Activated CD4-positive, alpha-beta memory T cell treated with anti-CD3 and anti-CD28 coated beads, Interleukin-2, amount 10 ng/mL, durations not matched to agents 7 days and 5 days (primary cell): ENCODE results near the gene SERPINB12. TPM values are rescaled to one million over a fixed set of nuclear protein-coding genes. Genes with fewer than 3 reads are reported as not detected.

ENCODE experiments used
- CTCF ChIA-PET: fragments of 350-600 bp; sonication (Branson Sonifier 250); formaldehyde crosslinking; loops from one replicate; lab custom pipeline; 2021; ENCODE audit warnings: antibody characterized with exemption, inconsistent platforms; lab: Charles Lee
- POLR2A ChIA-PET: fragments of 350-600 bp; sonication (Branson Sonifier 250); formaldehyde crosslinking; loops from one replicate; lab custom pipeline; 2021; ENCODE audit warnings: antibody characterized with exemption; lab: Charles Lee
- DNase-seq: peaks from one replicate; pipeline ENCODE4 v3.0.0-alpha.2; 2020
- H3K27ac Mint-ChIP-seq: one replicate; pipeline ENCODE4 v1.8.0; 2021; ENCODE audit warnings: mild to moderate bottlenecking, mixed read lengths
- H3K27me3 Mint-ChIP-seq: one replicate; pipeline ENCODE4 v1.8.0; 2021; ENCODE audit warnings: mixed read lengths
- H3K36me3 Mint-ChIP-seq: one replicate; pipeline ENCODE4 v1.8.0; 2021; ENCODE audit warnings: low read depth, mixed read lengths
- H3K4me1 Mint-ChIP-seq: one replicate; pipeline ENCODE4 v1.8.0; 2021; ENCODE audit warnings: mixed read lengths
- H3K4me3 Mint-ChIP-seq: one replicate; pipeline ENCODE4 v1.8.0; 2021; ENCODE audit warnings: mild to moderate bottlenecking, mixed read lengths
- H3K9me3 Mint-ChIP-seq: one replicate; pipeline ENCODE4 v1.8.0; 2021; ENCODE audit warnings: mixed read lengths
- total RNA-seq, 2 experiments: library from RNA; stranded (reverse); gene quantifications; one replicate each; pipeline ENCODE4 v1.2.3, GENCODE V29; 2021

SERPINB12 gene
- total RNA-seq, 2 experiments from 2014 or later: not detected

DNA sequence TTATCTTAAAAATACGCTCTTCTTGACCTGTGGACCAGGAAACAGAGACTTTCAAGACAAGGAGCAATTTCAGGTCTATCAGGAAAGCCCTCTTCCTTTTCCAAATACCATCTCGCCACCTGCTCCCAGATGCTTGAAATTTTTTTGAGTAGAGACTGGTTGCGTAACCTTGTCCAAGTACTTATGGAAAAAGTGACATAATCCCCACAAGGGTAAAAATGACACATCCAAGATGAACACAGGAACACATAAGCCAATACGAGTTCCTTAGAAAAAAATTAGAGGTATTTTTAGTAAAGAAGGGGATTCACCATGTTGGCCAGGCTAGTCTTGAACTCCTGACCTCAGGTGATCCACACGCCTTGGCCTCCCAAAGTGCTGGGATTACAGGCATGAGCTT lies 46.7 kb downstream of the SERPINB12 start:
- Mint-ChIP-seq H3K4me1 (no peaks in the 10 kb centered on the region), H3K9me3 (no peaks in the 10 kb centered on the region), H3K27ac (no peak overlapping the region), H3K36me3 (no peaks in the 10 kb centered on the region), H3K27me3 (peaks cover 3% of the 10 kb centered on the region), H3K4me3 (no peak overlapping the region)
- no peak for DNase-seq
- CTCF ChIA-PET: no interaction called here
- POLR2A ChIA-PET: no interaction called here

DNA sequence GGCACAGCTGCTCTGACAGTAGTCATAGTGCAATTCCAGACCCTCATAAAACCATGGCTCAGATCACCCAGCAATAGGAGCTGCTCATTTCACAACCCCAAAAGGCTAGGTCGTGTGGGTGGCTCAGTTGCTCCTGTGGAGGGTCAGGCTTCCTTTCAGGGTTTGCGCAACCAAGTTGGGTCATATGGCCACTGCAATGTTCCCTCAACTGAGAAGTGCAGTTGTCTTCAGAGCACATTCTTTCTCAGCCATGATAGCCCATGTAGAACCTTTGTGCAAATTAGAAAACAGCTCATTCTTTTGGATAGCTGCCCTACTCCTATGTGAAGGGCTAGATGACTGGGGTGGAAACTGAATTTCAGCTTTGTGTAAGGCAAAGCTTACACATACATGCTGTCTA lies 48.2 kb downstream of the SERPINB12 start:
- ChIA-PET CTCF (interaction anchor here (1.0 kb wide), 1 partner anchor 12 kb away, joined by 4 read pairs; no protein-coding TSS in a partner anchor), POLR2A (no interaction called here)
- Mint-ChIP-seq H3K27me3 (peaks cover 3% of the 10 kb centered on the region), H3K9me3 (no peaks in the 10 kb centered on the region), H3K4me3 (no peak overlapping the region), H3K36me3 (no peaks in the 10 kb centered on the region), H3K27ac (no peak overlapping the region), H3K4me1 (no peaks in the 10 kb centered on the region)
- no peak for DNase-seq

DNA sequence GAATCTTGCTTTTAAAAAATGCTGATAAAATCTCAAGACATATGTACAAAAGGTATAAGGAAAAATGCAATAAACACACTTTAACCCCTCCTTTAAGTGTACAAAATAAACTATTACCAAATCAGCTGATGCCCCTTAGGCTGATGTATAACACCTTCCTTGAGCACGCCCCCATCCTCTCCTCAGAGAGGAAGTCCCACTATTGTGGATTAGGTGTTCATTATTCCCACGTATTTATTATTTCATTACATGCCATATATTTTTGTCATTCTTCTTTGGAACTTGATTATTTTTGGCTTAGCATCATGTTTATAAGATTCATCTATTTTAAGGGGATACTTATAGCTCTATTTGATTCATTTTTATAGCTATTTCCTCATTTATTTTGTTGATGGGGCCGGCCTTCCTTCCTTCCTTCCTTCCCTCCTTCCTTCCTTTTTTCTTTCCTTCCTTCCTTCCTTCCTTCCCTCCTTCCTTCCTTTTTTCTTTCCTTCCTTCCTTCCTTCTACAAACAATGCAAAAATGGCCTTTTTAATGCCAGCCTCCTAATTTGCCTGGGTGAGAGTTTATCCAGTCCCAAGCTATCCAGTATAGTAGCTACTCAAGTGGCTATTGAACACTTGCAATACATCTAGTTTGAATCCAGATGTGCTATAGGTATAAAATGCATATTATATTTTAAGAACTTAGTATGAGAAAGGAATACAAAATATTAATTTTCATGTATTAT lies 49.0 kb downstream of the SERPINB12 start:
- peaks cover 3% of the 10 kb centered on the region for H3K27me3 Mint-ChIP-seq
- no peak overlapping the region for H3K4me3 Mint-ChIP-seq
- H3K27ac Mint-ChIP-seq: no peak overlapping the region
- no peaks in the 10 kb centered on the region for H3K36me3 Mint-ChIP-seq
- CTCF ChIA-PET: interaction anchor here (1.0 kb wide), 1 partner anchor 13 kb away, joined by 4 read pairs; no protein-coding TSS in a partner anchor
- no peaks in the 10 kb centered on the region for H3K4me1 Mint-ChIP-seq
- POLR2A ChIA-PET: no interaction called here
- DNase-seq: no peak
- H3K9me3 Mint-ChIP-seq: no peaks in the 10 kb centered on the region

DNA sequence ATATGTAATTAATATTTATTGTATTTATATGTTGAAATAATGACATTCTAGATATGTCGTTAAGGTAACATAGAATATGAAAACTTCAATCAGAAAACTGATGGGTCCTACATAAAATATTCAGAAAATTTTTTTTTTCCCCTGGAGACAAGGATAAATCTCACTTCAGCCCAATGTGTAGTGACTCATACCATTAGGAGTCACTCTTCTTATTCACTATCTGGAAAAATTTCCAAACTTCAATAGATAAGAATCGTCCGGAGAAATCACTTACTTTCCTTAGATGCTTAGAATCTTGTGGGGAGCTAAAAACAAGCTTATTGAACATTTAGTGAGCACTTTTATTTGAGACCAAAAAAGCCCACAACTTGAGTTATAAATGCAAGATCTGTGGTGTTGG lies 49.6 kb downstream of the SERPINB12 start:
- ChIA-PET POLR2A (no interaction called here), CTCF (interaction anchor here (0.6 kb wide), 1 partner anchor 21 kb away, joined by 4 read pairs; no protein-coding TSS in a partner anchor)
- DNase-seq: no peak
- Mint-ChIP-seq H3K27ac (no peak overlapping the region), H3K9me3 (no peaks in the 10 kb centered on the region), H3K27me3 (peaks cover 3% of the 10 kb centered on the region), H3K4me3 (no peak overlapping the region), H3K36me3 (no peaks in the 10 kb centered on the region), H3K4me1 (no peaks in the 10 kb centered on the region)

DNA sequence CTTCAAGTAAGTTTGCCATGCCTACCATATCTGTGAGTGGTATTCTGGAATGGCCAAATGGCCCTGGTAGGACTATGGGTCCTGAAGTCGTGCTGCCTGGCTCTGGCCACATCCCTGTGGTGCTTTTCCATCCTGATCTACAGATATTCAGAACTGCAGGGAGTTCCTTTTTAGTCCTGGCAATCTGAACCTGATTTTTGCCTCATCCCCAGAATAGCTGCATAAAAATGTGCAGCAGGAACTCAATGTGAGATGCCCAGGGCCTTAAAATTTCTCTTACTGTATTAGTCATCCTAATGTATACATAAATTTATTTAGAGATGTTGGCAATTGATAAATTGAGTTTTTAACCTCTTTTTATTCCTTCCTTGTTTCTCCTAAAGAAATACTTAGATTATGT lies 50.3 kb downstream of the SERPINB12 start:
- no peak for DNase-seq
- Mint-ChIP-seq H3K4me1 (no peaks in the 10 kb centered on the region), H3K36me3 (no peaks in the 10 kb centered on the region), H3K4me3 (no peak overlapping the region), H3K27ac (no peak overlapping the region), H3K9me3 (no peaks in the 10 kb centered on the region), H3K27me3 (peaks cover 3% of the 10 kb centered on the region)
- POLR2A ChIA-PET: no interaction called here
- CTCF ChIA-PET: interaction anchor here (0.6 kb wide), 1 partner anchor 21 kb away, joined by 4 read pairs; no protein-coding TSS in a partner anchor

DNA sequence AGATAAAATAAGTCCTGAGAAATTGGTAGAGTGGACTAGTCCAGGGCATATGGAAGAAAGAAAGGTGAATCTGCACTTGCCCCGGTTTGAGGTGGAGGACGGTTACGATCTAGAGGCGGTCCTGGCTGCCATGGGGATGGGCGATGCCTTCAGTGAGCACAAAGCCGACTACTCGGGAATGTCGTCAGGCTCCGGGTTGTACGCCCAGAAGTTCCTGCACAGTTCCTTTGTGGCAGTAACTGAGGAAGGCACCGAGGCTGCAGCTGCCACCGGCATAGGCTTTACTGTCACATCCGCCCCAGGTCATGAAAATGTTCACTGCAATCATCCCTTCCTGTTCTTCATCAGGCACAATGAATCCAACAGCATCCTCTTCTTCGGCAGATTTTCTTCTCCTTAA lies 54.8 kb downstream of the SERPINB12 start:
- no peak for DNase-seq
- H3K27me3 Mint-ChIP-seq: peaks cover 5% of the 10 kb centered on the region
- H3K4me1 Mint-ChIP-seq: no peaks in the 10 kb centered on the region
- no peaks in the 10 kb centered on the region for H3K9me3 Mint-ChIP-seq
- no peaks in the 10 kb centered on the region for H3K36me3 Mint-ChIP-seq
- no peak overlapping the region for H3K27ac Mint-ChIP-seq
- ChIA-PET CTCF (no interaction called here), POLR2A (no interaction called here)
- H3K4me3 Mint-ChIP-seq: no peak overlapping the region

DNA sequence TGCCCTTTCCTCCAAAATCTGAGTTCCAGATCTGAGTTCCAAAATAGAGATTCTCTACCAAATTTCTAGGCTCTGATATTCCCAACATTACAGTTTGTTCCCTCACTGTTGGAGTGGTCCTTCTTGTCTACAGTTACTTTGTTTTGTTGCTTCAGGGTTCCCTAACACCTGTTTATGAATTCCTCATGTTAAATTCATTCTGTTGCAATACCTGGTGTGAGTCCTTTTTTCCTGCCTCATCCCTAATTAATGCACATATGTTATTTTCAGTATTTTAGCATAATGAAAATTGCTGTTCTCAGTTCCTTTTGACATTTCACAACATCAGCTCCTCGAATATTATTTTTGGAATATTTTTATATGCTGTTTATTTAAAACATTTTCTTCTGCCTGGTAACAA lies 61.2 kb downstream of the SERPINB12 start:
- no peaks in the 10 kb centered on the region for H3K36me3 Mint-ChIP-seq
- H3K27me3 Mint-ChIP-seq: peaks cover 4% of the 10 kb centered on the region
- ChIA-PET CTCF (no interaction called here), POLR2A (no interaction called here)
- no peaks in the 10 kb centered on the region for H3K9me3 Mint-ChIP-seq
- H3K27ac Mint-ChIP-seq: no peak overlapping the region
- H3K4me3 Mint-ChIP-seq: no peak overlapping the region
- no peak for DNase-seq
- no peaks in the 10 kb centered on the region for H3K4me1 Mint-ChIP-seq

DNA sequence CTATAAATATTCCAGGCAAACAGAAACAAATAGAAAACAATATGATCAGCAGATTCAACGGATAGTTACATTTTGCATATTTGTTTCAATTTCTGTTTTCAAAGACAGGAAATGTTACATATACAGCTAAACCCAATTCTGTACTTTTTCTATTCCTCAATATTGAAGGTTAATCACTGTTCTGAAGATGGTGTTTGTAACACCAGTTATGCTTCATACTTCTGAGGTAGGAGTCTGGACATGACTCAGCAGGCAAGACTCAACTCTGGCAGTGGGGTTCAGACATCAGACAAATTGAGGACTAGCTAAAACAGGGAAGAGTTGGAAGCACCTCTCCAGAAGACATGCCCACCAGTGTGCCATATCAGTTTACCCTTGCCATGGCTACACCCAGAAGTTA lies 61.6 kb downstream of the SERPINB12 start:
- Mint-ChIP-seq H3K27me3 (peaks cover 4% of the 10 kb centered on the region), H3K9me3 (no peaks in the 10 kb centered on the region), H3K4me3 (no peak overlapping the region), H3K27ac (no peak overlapping the region), H3K4me1 (no peaks in the 10 kb centered on the region), H3K36me3 (no peaks in the 10 kb centered on the region)
- ChIA-PET CTCF (no interaction called here), POLR2A (no interaction called here)
- no peak for DNase-seq

DNA sequence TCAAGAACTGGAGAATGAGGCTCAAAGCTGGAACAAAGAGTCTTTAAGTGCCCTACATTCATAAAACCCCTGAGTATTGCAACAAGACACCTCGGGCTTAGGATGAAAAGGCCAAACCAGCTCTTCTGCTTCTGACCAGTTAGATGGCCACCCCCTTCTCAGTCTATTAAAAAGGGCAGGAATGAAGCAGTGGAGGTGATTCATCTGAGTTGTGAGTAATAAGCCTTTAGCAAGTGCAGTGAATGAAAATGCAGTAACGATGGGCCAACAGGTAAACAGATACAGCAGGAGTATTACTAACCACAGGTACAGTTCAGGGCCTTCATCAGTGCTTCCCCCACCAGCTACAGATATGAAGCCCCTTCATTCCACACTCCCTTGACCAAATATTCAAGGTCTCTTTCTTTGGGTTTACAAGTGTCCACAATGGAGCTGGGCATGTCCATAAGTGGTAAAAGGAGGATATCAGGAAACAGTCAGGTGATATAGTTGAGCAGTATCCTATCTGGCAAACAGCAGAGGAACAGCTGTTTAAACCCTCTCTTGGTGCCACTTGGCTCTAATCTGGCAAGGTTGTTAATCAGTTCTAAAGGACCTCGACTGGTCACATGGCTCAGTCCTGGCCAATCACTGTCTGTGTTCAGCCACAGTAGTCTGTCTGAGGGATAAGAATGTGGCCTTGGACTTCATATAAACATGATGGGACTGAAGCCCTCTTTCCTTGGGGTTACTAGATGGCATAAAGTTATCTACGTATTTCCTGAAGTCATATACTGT lies 62.8 kb downstream of the SERPINB12 start:
- peaks cover 4% of the 10 kb centered on the region for H3K27me3 Mint-ChIP-seq
- no peaks in the 10 kb centered on the region for H3K4me1 Mint-ChIP-seq
- H3K4me3 Mint-ChIP-seq: no peak overlapping the region
- no peak for DNase-seq
- H3K9me3 Mint-ChIP-seq: no peaks in the 10 kb centered on the region
- no peak overlapping the region for H3K27ac Mint-ChIP-seq
- POLR2A ChIA-PET: no interaction called here
- CTCF ChIA-PET: interaction anchor here (0.8 kb wide), 1 partner anchor 27 kb away, joined by 4 read pairs; no protein-coding TSS in a partner anchor
- H3K36me3 Mint-ChIP-seq: no peaks in the 10 kb centered on the region

DNA sequence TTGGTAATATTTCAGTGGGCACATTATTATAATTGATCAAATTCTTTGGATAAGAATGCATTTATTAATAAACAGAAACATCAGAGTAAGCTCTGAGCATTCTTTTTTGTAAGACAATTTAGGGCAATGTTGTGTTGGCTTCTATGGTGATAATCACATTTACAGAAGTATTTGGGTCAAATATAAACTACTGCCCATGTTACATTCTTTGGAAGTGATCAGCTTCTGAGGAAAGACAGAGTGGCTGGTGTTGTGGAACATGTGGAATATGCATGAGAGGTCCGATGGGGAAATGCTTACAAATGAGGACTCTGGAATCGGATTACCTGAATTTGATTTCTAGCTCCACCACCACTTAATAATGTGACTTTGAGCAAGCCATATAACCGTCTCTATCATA lies 64.4 kb downstream of the SERPINB12 start:
- Mint-ChIP-seq H3K27ac (no peak overlapping the region), H3K9me3 (no peaks in the 10 kb centered on the region), H3K4me3 (no peak overlapping the region), H3K27me3 (peaks cover 7% of the 10 kb centered on the region), H3K36me3 (no peaks in the 10 kb centered on the region), H3K4me1 (no peaks in the 10 kb centered on the region)
- no peak for DNase-seq
- ChIA-PET CTCF (interaction anchor here (1.1 kb wide), 1 partner anchor 112 kb away, joined by 3 read pairs; no protein-coding TSS in a partner anchor), POLR2A (no interaction called here)

DNA sequence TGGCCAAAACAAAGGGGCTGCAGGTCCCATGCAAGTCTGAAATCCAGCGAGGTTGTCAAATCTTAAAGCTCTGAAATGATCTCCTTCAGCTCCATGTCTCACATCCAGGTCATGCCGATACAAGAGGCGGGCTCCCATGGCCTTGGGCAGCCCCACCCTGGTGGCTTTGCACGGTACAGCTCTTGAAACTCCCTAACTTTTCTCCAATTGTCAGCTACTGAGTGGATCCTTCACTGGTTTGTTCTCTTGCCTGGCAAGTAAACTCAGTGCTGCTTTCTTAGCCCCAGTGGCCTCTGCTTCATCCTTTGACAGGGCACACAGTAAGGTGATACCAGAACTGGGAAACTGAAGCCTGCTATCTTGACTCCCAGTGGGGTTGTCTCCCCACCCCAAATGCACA lies 71.3 kb downstream of the SERPINB12 start:
- no peak for DNase-seq
- ChIA-PET POLR2A (no interaction called here), CTCF (no interaction called here)
- Mint-ChIP-seq H3K27ac (no peak overlapping the region), H3K4me1 (no peaks in the 10 kb centered on the region), H3K9me3 (no peaks in the 10 kb centered on the region), H3K27me3 (peaks cover 3% of the 10 kb centered on the region), H3K36me3 (no peaks in the 10 kb centered on the region), H3K4me3 (no peak overlapping the region)

DNA sequence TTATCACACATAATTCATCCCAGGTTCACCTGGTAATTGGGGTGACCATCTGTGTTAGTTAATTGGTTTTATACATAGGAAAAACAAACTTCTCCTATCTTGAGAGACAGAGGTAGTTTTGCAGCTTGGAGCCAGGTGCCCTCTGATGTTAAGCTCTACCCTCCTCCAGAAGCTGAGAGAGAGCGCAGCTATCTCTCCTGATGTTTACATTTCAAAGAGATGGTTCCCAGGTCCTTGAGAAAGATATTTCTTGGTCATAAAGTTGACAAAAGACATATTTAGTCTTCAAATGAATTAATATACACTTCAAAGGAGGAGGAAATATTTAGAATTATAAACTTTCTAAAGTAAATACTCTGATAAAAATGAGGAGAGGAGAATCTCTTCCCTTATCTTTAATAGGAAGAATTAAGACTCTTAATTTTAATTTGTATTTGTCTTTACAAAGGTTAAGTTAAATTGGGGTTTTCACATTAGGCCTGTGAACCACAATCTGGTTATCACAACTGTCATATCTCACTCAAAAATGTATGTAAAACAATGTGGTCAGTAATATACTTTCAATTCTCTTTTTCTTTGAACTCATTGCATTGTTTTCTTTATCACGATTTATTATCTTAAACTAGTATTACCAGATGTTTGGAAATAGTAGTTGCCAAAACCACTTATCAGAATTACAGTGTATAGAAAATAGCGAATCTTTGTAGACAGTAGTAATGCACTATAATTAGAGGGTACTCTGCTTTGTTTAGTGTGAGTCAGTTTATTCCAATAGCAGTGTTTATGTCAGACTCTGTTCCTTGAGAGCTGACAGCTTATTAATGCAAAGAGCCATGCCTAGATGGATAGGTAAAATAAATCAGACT lies 75.1 kb downstream of the SERPINB12 start:
- Mint-ChIP-seq H3K36me3 (no peaks in the 10 kb centered on the region), H3K27ac (no peak overlapping the region), H3K27me3 (no peaks in the 10 kb centered on the region), H3K4me3 (no peak overlapping the region), H3K9me3 (no peaks in the 10 kb centered on the region), H3K4me1 (no peaks in the 10 kb centered on the region)
- CTCF ChIA-PET: no interaction called here
- DNase-seq: no peak
- POLR2A ChIA-PET: no interaction called here

DNA sequence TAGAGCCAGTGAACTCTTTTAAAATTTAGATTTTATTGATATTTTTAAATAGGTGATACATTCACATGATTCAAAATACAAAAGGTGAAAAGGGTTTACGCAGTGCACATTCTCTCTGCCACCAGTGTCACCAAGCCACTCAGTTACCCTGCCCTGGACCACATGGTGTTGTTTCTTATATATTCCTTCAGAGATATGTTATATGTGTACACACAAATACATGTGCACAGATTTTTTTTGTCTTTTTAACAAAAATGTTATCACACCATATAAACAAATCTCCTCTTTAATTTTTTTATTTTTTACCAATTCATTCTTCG lies 75.7 kb downstream of the SERPINB12 start:
- H3K27ac Mint-ChIP-seq: no peak overlapping the region

More for the DNA sequence above, 75.7 kb downstream of the SERPINB12 start:
- Mint-ChIP-seq H3K9me3 (no peaks in the 10 kb centered on the region), H3K27me3 (no peaks in the 10 kb centered on the region), H3K4me3 (no peak overlapping the region), H3K4me1 (no peaks in the 10 kb centered on the region), H3K36me3 (no peaks in the 10 kb centered on the region)
- ChIA-PET POLR2A (no interaction called here), CTCF (no interaction called here)
- DNase-seq: no peak
